KBM-7 (cell line): ENCODE measurements around the gene VAV1.

Source experiments
- DNase-seq: peaks from one replicate; pipeline ENCODE4 v3.0.0-alpha.2; 2015
- in situ Hi-C: fragments of 300-500 bp; cut with MboI; formaldehyde crosslinking; loops from 2 replicates; pipeline ENCODE4 v1.14.3; 2020; ENCODE audit warnings: low sequenced_read_pairs, low pct_unique_long_range_greater_than_20kb, mixed read lengths

The VAV1 gene

GRCh38 chr19:6772028-6772865 lies at the start of gene VAV1:
TSS of gene VAV1 (plus strand) at chr19:6772708. CDS start at chr19:6772808, 100 bp downstream.
- in situ Hi-C loops = no loop called here
- peak; percentile 89 for DNase-seq

- in situ Hi-C loops = no loop called here
- DNase-seq = peak; percentile 53
Measured at GRCh38 chr19:6723108-6723618, 49.3 kb upstream of the VAV1 start.

- in situ Hi-C loops = no loop called here
- peak; percentile 78 for DNase-seq
Measured at GRCh38 chr19:6723738-6724137, 48.8 kb upstream of the VAV1 start.

GRCh38 chr19:6724631-6725492 lies 47.6 kb upstream of the VAV1 start:
- DNase-seq = no peak
- in situ Hi-C loops = no loop called here

- no peak for DNase-seq
- in situ Hi-C loops = no loop called here
Measured at GRCh38 chr19:6725513-6726231, 46.8 kb upstream of the VAV1 start.

GRCh38 chr19:6728346-6728745 lies 44.2 kb upstream of the VAV1 start:
- peak; percentile 81 for DNase-seq
- in situ Hi-C loops = no loop called here

- DNase-seq = no peak
- in situ Hi-C loops = no loop called here
Measured at GRCh38 chr19:6729573-6730152, 42.8 kb upstream of the VAV1 start.

GRCh38 chr19:6730153-6730804 lies 42.2 kb upstream of the VAV1 start:
- in situ Hi-C loops = no loop called here
- no peak for DNase-seq

GRCh38 chr19:6730941-6731670 lies 41.4 kb upstream of the VAV1 start:
- no peak for DNase-seq
- in situ Hi-C loops = no loop called here

GRCh38 chr19:6731822-6732221 lies 40.7 kb upstream of the VAV1 start:
- in situ Hi-C loops = no loop called here
- no peak for DNase-seq

- DNase-seq = no peak
- in situ Hi-C loops = no loop called here
Measured at GRCh38 chr19:6732803-6733337, 39.6 kb upstream of the VAV1 start.

- no peak for DNase-seq
- in situ Hi-C loops = no loop called here
Measured at GRCh38 chr19:6733338-6734095, 39.0 kb upstream of the VAV1 start.

- in situ Hi-C loops = no loop called here
- no peak for DNase-seq
Measured at GRCh38 chr19:6734096-6734696, 38.3 kb upstream of the VAV1 start.

GRCh38 chr19:6735181-6735911 lies 37.2 kb upstream of the VAV1 start:
- DNase-seq = no peak
- in situ Hi-C loops = no loop called here

GRCh38 chr19:6736169-6736916 lies 36.2 kb upstream of the VAV1 start:
- peak; percentile 85 for DNase-seq

More at GRCh38 chr19:6736169-6736916, 36.2 kb upstream of the VAV1 start:
- in situ Hi-C loops = no loop called here
